Adrenal gland (tissue), 12 donors: ENCODE results near the gene PSMC3. TPM values are rescaled to one million over a fixed set of nuclear protein-coding genes. Genes with fewer than 3 reads are reported as not detected.

Experiments used
- DNase-seq, 7 donors: peaks; one replicate each; pipeline ENCODE4 v3.0.0-alpha.2; 2019 to 2020
- H3K27ac ChIP-seq, 5 donors: fragments of 200-600 bp; sonication (generic) in 4 of 5; 1 replicate in 3 of 5; 2 replicates in 2 of 5; pipeline versions ENCODE4 v1.5.1 to v1.8.0; 2016 to 2020; ENCODE audit warnings: mild to moderate bottlenecking in 1 of 5
- H3K27me3 ChIP-seq: fragments of 200-600 bp; 2 replicates; pipeline ENCODE4 v1.8.0; 2021
- H3K36me3 ChIP-seq, 2 donors: fragments of 200-600 bp; replicated peaks in 1 of 2; 1 replicate in 1 of 2; 2 replicates in 1 of 2; pipeline versions ENCODE4 v1.5.1 to v1.8.0; 2018 to 2022
- H3K4me1 ChIP-seq, 2 donors: fragments of 200-600 bp; replicated peaks in 1 of 2; 1 replicate in 1 of 2; 2 replicates in 1 of 2; pipeline versions ENCODE4 v1.5.1 to v1.8.0; 2018 to 2021
- H3K4me3 ChIP-seq, 4 donors: fragments of 200-600 bp; sonication (generic) in 3 of 4; one replicate each; pipeline ENCODE4 v1.5.1; 2016 to 2018
- H3K9me3 ChIP-seq, 3 donors: fragments of 200-600 bp; sonication (generic) in 1 of 3; replicated peaks in 1 of 3; 1 replicate in 2 of 3; 2 replicates in 1 of 3; pipeline versions ENCODE4 v1.5.1 to v1.8.0; 2016 to 2021
- POLR2A ChIP-seq, 2 donors: fragments of 450-650 bp; IDR thresholded peaks; one replicate each; pipeline ENCODE4 v1.6.1; 2017; ENCODE audit warnings: antibody characterized with exemption in 2 of 2, mild to moderate bottlenecking in 2 of 2, moderate library complexity in 1 of 2
- WGBS, 4 donors: extraction: QIAGEN DNeasy Blood & Tissue Kit in 2 of 4; methylation state at CpG; one replicate each; pipeline versions ENCODE4 v1.1.5 to v1.1.7; 2013 to 2017; 5-methylcytosine and 5-hydroxymethylcytosine counted together
- intact Hi-C, 2 donors: fragments of 100-400 bp; cut with DNase I; formaldehyde crosslinking; loops; one replicate each; pipeline versions ENCODE4 v1.14.1 to v1.15.0; 2022 to 2023
- polyA plus RNA-seq, 3 donors: library from polyadenylated mRNA; stranded (reverse); fragments of 200-250 nt in 2 of 3; fragments of 350-450 nt in 1 of 3; fragmentation: Illumina TruSeq in 1 of 3; extraction: RNeasy Lipid Tissue Mini Kit (QIAGEN cat#74804) in 1 of 3; gene quantifications; one replicate each; pipeline ENCODE4 v1.2.3, GENCODE V29; 2013 to 2014
- total RNA-seq, 9 donors: library from RNA; depleted of rRNA in 4 of 9; stranded (reverse); fragments of >200 nt in 4 of 9; fragments of 120-200 nt in 1 of 9; fragmentation: NEBNext Ultra II Directional in 1 of 9; extraction: Animal tissue kit (Norgen Biotek cat#: 25700) in 1 of 9; gene quantifications; one replicate each; pipeline versions ENCODE4 v1.1.0 to v1.2.4, GENCODE V29; 2013 to 2023
- TF ChIP-seq, protein P1 (sequence below), 6 experiments: fragments of 450-650 bp in 4 of 6; fragments of 200-600 bp in 2 of 6; sonication (generic) in 1 of 6; IDR thresholded peaks; 1 replicate in 5 of 6; 2 replicates in 1 of 6; pipeline versions ENCODE4 v1.5.1 to v1.8.0; 2016 to 2021; ENCODE audit warnings: antibody characterized with exemption in 6 of 6, mild to moderate bottlenecking in 2 of 6, moderate library complexity in 1 of 6
- donor health status: healthy with polysubstance abuse.
- donor health status: Bipolar disorder and iron deficiency.
- donor health status: DM: yes; HTN: yes; CAD: no.
- donor health status: DM: no; HTN: no; CAD: no.
- donor health status: DM: no; HTN: no; CAD: no.
- donor health status: DM: yes; HTN: yes; CAD: no.

Gene PSMC3
- total and polyA plus RNA-seq, 12 donors: 85.4 to 291 (median 130) TPM

DNA sequence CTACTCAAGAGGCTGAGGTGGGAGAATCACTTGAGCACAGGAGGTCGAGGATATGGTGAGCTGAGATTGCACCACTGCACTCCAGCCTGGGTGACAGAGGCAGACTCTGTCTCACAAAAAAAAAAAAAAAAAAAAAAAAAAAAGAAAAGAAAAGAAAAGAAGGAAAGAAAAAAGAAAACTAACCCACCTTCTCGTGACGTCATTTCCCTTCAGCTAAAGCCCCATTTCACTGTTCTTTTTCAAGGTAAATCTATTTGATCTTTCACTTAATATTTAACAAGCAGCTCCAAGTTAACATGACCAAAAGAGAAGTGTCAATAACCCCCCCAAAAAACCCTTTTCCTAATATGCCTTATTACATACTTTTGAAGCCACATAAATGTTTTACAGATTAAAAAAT lies 17.6 kb upstream of the PSMC3 start:
- DNase-seq: no peak
- Histone ChIP-seq H3K9me3 (no peaks in the 10 kb centered on the region), H3K27me3 (no peaks in the 10 kb centered on the region), H3K36me3 (no peaks in the 10 kb centered on the region), H3K4me3 (no peak overlapping the region), H3K4me1 (peaks cover under 1 to 2% of the 10 kb centered on the region in 2 donors), H3K27ac (no peak overlapping the region)
- intact Hi-C loops: no loop called here
- TF ChIP-seq POLR2A (IDR thresholded peaks at IDR 0.05): no peak
- TF ChIP-seq, protein P1, sequence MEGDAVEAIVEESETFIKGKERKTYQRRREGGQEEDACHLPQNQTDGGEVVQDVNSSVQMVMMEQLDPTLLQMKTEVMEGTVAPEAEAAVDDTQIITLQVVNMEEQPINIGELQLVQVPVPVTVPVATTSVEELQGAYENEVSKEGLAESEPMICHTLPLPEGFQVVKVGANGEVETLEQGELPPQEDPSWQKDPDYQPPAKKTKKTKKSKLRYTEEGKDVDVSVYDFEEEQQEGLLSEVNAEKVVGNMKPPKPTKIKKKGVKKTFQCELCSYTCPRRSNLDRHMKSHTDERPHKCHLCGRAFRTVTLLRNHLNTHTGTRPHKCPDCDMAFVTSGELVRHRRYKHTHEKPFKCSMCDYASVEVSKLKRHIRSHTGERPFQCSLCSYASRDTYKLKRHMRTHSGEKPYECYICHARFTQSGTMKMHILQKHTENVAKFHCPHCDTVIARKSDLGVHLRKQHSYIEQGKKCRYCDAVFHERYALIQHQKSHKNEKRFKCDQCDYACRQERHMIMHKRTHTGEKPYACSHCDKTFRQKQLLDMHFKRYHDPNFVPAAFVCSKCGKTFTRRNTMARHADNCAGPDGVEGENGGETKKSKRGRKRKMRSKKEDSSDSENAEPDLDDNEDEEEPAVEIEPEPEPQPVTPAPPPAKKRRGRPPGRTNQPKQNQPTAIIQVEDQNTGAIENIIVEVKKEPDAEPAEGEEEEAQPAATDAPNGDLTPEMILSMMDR (IDR thresholded peaks at IDR 0.05): no peak
- WGBS, 4 donors: 75 to 84% (median 79%) methylated on average over 3 of the region's 3 CpGs

DNA sequence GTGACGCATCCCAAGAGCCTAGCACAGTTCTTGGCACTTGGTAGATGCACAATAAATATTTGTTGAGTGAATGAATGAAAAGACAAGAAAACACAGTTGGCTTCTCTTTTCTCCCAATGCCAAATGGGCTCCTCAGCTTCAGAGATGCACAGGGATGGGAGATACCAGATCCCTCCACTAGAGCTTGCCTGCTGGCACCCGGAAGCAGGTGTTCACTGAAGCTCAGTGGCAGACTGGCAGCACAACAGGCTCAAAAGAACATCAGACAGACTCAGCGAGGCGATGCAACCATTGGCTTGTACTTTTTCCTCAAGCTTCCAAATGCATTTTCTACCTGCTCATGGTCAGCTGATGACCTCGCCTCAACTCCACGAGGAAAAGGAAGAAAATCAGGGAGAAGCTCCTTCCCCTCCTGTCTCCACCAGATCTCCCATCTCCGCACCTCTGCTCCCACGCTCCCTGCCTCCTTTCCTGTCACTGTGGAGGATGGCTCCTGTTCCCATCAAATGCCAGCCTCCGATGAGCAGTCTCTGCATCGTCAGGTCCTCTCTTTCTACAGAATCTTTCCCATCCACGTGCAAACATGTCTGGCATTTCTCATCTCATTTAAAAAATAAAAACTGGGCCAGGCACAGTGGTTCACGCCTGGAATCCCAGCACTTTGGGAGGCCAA lies 16.9 kb upstream of the PSMC3 start:
- 84 to 88% (median 85%) methylated on average over 11 to 12 of the region's 12 CpGs for WGBS, 4 donors
- no peak overlapping the region for H3K4me3 ChIP-seq
- H3K27ac ChIP-seq: no peak overlapping the region
- intact Hi-C loops: no loop called here
- H3K36me3 ChIP-seq: no peaks in the 10 kb centered on the region
- no peak for DNase-seq
- TF ChIP-seq POLR2A (IDR thresholded peaks at IDR 0.05): no peak
- TF ChIP-seq, protein P1 (IDR thresholded peaks at IDR 0.05): peak in 1 of 6 experiments; percentile 11
- no peaks in the 10 kb centered on the region for H3K27me3 ChIP-seq
- H3K4me1 ChIP-seq: no peaks in the 10 kb centered on the region
- H3K9me3 ChIP-seq: no peaks in the 10 kb centered on the region

DNA sequence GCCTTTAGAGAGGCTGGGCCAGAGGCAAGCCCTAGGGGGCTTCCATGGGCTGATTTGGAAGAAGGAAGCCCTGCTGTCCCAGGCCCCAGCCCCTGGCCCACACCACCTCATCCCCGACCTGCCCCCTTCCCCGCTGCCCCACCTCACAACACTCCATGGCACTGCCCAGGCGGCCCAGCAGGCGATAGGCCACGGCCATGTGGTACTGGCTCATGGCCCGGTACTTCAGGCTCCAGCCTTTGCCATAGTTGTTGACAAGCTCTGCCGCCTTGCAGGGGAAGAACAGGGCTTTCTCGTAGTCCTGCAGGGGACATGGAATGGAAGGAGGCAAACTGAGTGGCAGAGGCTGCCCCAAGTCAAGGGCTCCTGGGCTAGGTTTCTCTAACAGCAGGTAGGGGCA lies 16.3 kb upstream of the PSMC3 start:
- Histone ChIP-seq H3K27ac (no peak overlapping the region), H3K36me3 (no peaks in the 10 kb centered on the region), H3K4me3 (no peak overlapping the region), H3K9me3 (no peaks in the 10 kb centered on the region), H3K27me3 (no peaks in the 10 kb centered on the region), H3K4me1 (peaks cover 6% of the 10 kb centered on the region in 2 donors)
- 89 to 100% (median 95%) methylated on average over 1 to 8 of the region's 8 CpGs for WGBS, 4 donors
- intact Hi-C loops: no loop called here
- no peak for DNase-seq
- TF ChIP-seq, protein P1 (IDR thresholded peaks at IDR 0.05): no peak
- TF ChIP-seq POLR2A (IDR thresholded peaks at IDR 0.05): no peak

DNA sequence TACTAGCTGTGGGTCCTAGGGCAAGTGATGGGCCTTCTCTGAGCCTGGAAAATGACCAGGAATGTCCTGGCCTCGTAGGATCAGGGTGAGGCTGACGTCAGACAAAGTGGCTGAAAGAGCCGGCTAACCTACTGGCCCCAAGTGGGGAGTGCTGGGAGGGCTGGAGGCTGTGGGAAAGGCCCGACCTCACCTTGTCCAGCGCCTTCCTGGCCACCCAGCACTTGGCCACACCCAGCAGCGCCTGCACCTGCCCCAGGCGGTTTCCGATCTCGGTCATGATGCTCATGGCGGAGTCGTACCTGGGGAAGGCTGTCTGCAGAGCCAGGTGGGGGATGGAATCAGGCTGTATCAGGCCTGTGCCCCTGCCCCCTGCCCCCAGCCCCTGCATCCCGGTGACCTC lies 15.2 kb upstream of the PSMC3 start:
- Histone ChIP-seq H3K4me1 (peaks cover 10 to 11% of the 10 kb centered on the region in 2 donors), H3K36me3 (no peaks in the 10 kb centered on the region), H3K27me3 (no peaks in the 10 kb centered on the region), H3K4me3 (no peak overlapping the region), H3K9me3 (no peaks in the 10 kb centered on the region), H3K27ac (no peak overlapping the region)
- no peak for DNase-seq
- TF ChIP-seq, protein P1 (IDR thresholded peaks at IDR 0.05): no peak
- TF ChIP-seq POLR2A (IDR thresholded peaks at IDR 0.05): no peak
- intact Hi-C loops: no loop called here
- whole genome bisulfite sequencing, 4 donors: 87 to 100% (median 87%) methylated on average over 7 to 12 of the region's 12 CpGs; no CpG with 5 or more reads in 1 of the 4 donors
